Neural crest cell (in vitro differentiated cells): ENCODE data around the gene LRMDA. TPM values are rescaled to one million over a fixed set of nuclear protein-coding genes. Genes with fewer than 3 reads are reported as not detected.

Source experiments
- DNase-seq: peaks from one replicate; pipeline ENCODE4 v3.0.0; 2021; ENCODE audit warnings: low read depth, mixed read lengths, low spot score
- H3K27ac Mint-ChIP-seq: one replicate; pipeline ENCODE4 v1.8.0; 2021; ENCODE audit warnings: mild to moderate bottlenecking, mixed read lengths; ENCODE audit not compliant: unreplicated experiment
- H3K27me3 Mint-ChIP-seq: 2 replicates; pipeline ENCODE4 v1.8.0; 2021; ENCODE audit warnings: low read depth, mild to moderate bottlenecking, mixed read lengths
- H3K36me3 Mint-ChIP-seq: 2 replicates; pipeline ENCODE4 v1.8.0; 2021; ENCODE audit warnings: low read depth, mild to moderate bottlenecking, mixed read lengths
- H3K4me1 Mint-ChIP-seq: 2 replicates; pipeline ENCODE4 v1.8.0; 2021; ENCODE audit warnings: mixed read lengths
- H3K4me3 Mint-ChIP-seq: one replicate; pipeline ENCODE4 v1.8.0; 2021; ENCODE audit warnings: mild to moderate bottlenecking, mixed read lengths
- H3K9me3 Mint-ChIP-seq: 2 replicates; pipeline ENCODE4 v1.8.0; 2021; ENCODE audit warnings: mixed read lengths
- total RNA-seq: library from RNA; stranded (reverse); gene quantifications from 2 replicates; pipeline ENCODE4 v1.2.1, GENCODE V29; 2021
- TF ChIP-seq, protein P1 (sequence below): fragments of 200-600 bp; sonication (generic); conservative IDR thresholded peaks from 2 replicates; pipeline ENCODE4 v1.5.0; 2021; ENCODE audit warnings: antibody characterized with exemption, mild to moderate bottlenecking

The LRMDA gene
- total RNA-seq, 1 donor from 2014 or later, result 3.1 TPM

DNA sequence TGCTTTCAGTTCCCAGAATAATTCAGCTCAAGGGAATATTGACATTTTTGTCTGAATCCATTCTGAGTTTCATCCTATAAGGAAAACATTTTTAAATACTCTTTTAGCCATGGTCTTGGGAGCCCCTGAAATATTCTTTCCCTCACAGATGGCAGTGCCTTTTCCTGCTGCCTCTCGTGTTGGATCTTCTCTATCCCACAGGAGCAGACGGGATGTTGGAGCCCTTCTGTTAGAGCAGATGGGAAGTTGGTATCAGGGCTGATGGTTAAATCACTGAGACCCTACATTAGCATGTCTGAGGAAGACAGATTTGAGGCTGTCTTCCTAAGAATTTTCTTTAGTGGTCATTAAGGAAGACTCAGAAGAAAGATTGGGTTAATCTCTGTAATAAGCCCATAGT lies 737.8 kb downstream of the LRMDA start:
- no peak overlapping the region for H3K4me3 Mint-ChIP-seq
- TF ChIP-seq, protein P1, sequence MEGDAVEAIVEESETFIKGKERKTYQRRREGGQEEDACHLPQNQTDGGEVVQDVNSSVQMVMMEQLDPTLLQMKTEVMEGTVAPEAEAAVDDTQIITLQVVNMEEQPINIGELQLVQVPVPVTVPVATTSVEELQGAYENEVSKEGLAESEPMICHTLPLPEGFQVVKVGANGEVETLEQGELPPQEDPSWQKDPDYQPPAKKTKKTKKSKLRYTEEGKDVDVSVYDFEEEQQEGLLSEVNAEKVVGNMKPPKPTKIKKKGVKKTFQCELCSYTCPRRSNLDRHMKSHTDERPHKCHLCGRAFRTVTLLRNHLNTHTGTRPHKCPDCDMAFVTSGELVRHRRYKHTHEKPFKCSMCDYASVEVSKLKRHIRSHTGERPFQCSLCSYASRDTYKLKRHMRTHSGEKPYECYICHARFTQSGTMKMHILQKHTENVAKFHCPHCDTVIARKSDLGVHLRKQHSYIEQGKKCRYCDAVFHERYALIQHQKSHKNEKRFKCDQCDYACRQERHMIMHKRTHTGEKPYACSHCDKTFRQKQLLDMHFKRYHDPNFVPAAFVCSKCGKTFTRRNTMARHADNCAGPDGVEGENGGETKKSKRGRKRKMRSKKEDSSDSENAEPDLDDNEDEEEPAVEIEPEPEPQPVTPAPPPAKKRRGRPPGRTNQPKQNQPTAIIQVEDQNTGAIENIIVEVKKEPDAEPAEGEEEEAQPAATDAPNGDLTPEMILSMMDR, result no peak
- no peaks in the 10 kb centered on the region for H3K4me1 Mint-ChIP-seq
- H3K36me3 Mint-ChIP-seq, result no peaks in the 10 kb centered on the region
- DNase-seq, result no peak
- peaks cover 2% of the 10 kb centered on the region for H3K27me3 Mint-ChIP-seq
- no peak overlapping the region for H3K27ac Mint-ChIP-seq
- H3K9me3 Mint-ChIP-seq, result peaks cover 22% of the 10 kb centered on the region

DNA sequence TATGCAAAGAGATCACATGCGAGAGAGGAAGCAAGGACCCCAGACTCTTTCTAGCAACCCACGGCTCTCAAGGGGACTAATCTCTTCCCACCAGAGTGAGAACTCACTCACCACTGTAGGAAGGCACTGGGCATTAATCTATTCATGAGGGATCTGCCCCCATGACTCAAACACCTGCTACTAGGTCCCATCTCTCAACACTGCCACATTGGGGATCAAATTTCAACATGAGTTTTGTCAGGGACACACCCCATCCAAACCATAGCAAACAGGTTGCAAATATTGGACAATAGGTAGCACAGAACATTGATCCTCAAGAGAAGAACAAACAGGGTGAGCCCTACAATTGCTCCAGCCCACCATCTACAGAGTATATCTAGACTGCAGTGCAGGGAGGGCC lies 740.6 kb downstream of the LRMDA start:
- H3K36me3 Mint-ChIP-seq, result no peaks in the 10 kb centered on the region
- no peak for DNase-seq
- TF ChIP-seq, protein P1, result no peak
- peak overlapping the region; percentile 72 for H3K27ac Mint-ChIP-seq
- H3K4me1 Mint-ChIP-seq, result no peaks in the 10 kb centered on the region
- peaks cover 2% of the 10 kb centered on the region for H3K27me3 Mint-ChIP-seq
- H3K4me3 Mint-ChIP-seq, result no peak overlapping the region
- H3K9me3 Mint-ChIP-seq, result peaks cover 10% of the 10 kb centered on the region

DNA sequence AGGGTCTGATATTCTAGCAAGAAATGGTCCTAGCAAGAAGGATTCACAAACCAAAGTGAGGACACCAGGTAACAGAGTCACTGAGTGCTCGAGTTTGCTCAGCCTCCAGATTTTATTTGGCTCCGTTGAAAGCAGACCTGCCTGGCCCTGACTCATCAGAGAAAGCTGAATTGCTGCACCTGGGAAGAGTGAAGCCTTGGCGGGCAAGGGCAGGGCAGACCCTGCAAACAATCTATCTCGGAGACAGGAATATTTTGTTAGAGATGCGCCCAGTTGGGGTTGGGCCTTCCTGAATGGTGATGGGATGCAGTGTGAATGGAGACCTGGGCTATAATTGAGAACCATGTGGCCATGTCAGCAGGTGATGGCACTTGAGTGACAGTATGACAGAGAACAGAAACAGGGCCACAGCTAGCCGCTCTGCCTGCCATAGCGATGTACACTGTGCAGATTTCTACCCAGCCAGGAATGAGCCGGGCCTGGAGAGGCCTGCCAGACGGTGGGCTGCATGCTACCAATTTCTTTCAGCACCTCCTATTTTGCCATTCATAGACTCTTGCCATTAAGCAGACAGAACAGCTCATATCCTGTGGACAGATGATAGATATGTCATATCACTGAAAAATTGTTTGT lies 744.2 kb downstream of the LRMDA start:
- no peaks in the 10 kb centered on the region for H3K9me3 Mint-ChIP-seq
- no peaks in the 10 kb centered on the region for H3K27me3 Mint-ChIP-seq
- no peak overlapping the region for H3K4me3 Mint-ChIP-seq
- H3K4me1 Mint-ChIP-seq, result peaks cover 8% of the 10 kb centered on the region
- H3K27ac Mint-ChIP-seq, result no peak overlapping the region
- TF ChIP-seq, protein P1, result no peak
- no peak for DNase-seq
- H3K36me3 Mint-ChIP-seq, result peaks cover 4% of the 10 kb centered on the region

DNA sequence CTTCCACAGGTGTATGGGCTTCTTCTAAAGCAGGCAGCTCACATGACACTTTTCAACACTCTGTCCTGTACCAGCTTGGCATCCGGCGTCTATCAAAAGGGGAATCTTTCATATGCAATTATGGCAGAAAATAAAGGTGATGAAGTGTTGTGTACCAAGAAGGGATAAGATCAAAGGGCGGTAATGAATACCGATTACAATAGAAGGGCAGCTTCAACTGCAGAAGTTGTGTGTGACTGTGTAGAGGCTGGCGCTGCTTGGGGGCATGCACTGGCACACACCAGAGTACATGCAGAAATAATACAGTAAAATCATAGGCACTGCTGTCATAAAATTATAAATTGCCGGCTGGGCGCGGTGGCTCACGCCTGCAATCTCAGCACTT lies 744.7 kb downstream of the LRMDA start:
- TF ChIP-seq, protein P1, result no peak
- no peaks in the 10 kb centered on the region for H3K27me3 Mint-ChIP-seq
- H3K9me3 Mint-ChIP-seq, result no peaks in the 10 kb centered on the region

DNA sequence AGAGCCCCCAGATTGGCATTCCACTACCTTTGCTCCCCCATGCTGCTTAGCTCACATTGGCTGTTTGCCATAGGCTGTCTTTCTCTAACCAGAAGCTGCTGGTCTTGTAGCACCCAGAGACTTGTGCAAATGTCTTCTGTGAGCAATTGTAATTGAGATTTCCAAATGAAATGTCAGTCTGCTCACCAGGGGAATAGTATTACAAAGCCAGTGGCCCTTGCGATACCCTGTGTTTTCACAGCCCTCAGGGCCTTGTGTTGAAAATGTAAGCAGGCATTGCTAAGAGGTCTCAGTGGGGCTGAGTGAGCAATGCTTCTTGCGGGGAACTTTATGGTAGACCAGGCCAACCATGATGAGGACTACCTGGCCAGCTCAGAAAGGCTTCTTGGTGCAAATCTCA lies 746.5 kb downstream of the LRMDA start:
- no peak for DNase-seq
- no peaks in the 10 kb centered on the region for H3K27me3 Mint-ChIP-seq
- peaks cover 8% of the 10 kb centered on the region for H3K4me1 Mint-ChIP-seq
- no peak overlapping the region for H3K4me3 Mint-ChIP-seq
- TF ChIP-seq, protein P1, result no peak
- H3K9me3 Mint-ChIP-seq, result no peaks in the 10 kb centered on the region
- H3K27ac Mint-ChIP-seq, result no peak overlapping the region
- peaks cover 4% of the 10 kb centered on the region for H3K36me3 Mint-ChIP-seq

More for the DNA sequence above, 744.7 kb downstream of the LRMDA start:
- peaks cover 4% of the 10 kb centered on the region for H3K36me3 Mint-ChIP-seq
- no peak for DNase-seq
- H3K4me1 Mint-ChIP-seq, result peaks cover 8% of the 10 kb centered on the region
- H3K27ac Mint-ChIP-seq, result no peak overlapping the region
- H3K4me3 Mint-ChIP-seq, result no peak overlapping the region
